Testis (tissue), 2 donors: ENCODE measurements around the gene PASD1.

Experiments
- CTCF ChIP-seq, 3 experiments: fragments of 450-650 bp in 2 of 3; fragments of 200-600 bp in 1 of 3; sonication (generic) in 1 of 3; IDR thresholded peaks; one replicate each; pipeline ENCODE4 v1.5.1; 2016 to 2019; ENCODE audit warnings: antibody characterized with exemption in 3 of 3, mild to moderate bottlenecking in 2 of 3, moderate library complexity in 1 of 3
- POLR2A ChIP-seq: fragments of 450-650 bp; IDR thresholded peaks from one replicate; pipeline ENCODE4 v1.6.1; 2017; ENCODE audit warnings: antibody characterized with exemption, mild to moderate bottlenecking, moderate library complexity

GRCh38 chrX:151633157-151633556 lies 69.7 kb downstream of the PASD1 start:
- no peak for TF ChIP-seq POLR2A
- TF ChIP-seq CTCF (IDR thresholded peaks at IDR 0.05), result no peak
